Trophoblast cell (in vitro differentiated cells and primary cell): ENCODE data around the gene SNX22.
"Not testable (repeated sequence)": the region's sequence is repeated elsewhere in the genome, so short reads cannot be mapped to it uniquely, and the experiment has no call there.

Experiments
- DNase-seq, 2 donors: peaks; one replicate each; pipeline ENCODE4 v3.0.0-alpha.2; 2016
- H2AFZ ChIP-seq: 2 replicates; pipeline ENCODE4 v1.6.1; 2013; ENCODE audit warnings: low read length, moderate library complexity, mild to moderate bottlenecking; ENCODE audit not compliant: insufficient read depth, poor library complexity
- H2AK5ac ChIP-seq: 2 replicates; pipeline ENCODE4 v1.6.1; 2013; ENCODE audit warnings: mild to moderate bottlenecking, low read length
- H2BK120ac ChIP-seq: 2 replicates; pipeline ENCODE4 v1.6.1; 2013; ENCODE audit warnings: low read length, mild to moderate bottlenecking, moderate library complexity; ENCODE audit not compliant: insufficient read depth, poor library complexity
- H2BK12ac ChIP-seq: 2 replicates; pipeline ENCODE4 v1.6.1; 2013; ENCODE audit warnings: mild to moderate bottlenecking, low read length, moderate library complexity
- H2BK5ac ChIP-seq: 2 replicates; pipeline ENCODE4 v1.6.1; 2013; ENCODE audit warnings: low read length, low read depth, moderate library complexity, mild to moderate bottlenecking; ENCODE audit not compliant: poor library complexity
- H3K14ac ChIP-seq: 2 replicates; pipeline ENCODE4 v1.6.1; 2013; ENCODE audit warnings: mild to moderate bottlenecking, low read length
- H3K18ac ChIP-seq: 2 replicates; pipeline ENCODE4 v1.6.1; 2013; ENCODE audit warnings: mild to moderate bottlenecking, low read length
- H3K23ac ChIP-seq: 2 replicates; pipeline ENCODE4 v1.6.1; 2013; ENCODE audit warnings: low read length
- H3K27ac ChIP-seq: 2 replicates; pipeline ENCODE4 v1.5.1; 2013; ENCODE audit warnings: low read depth, mild to moderate bottlenecking, inconsistent platforms, low read length, moderate library complexity
- H3K27me3 ChIP-seq: 2 replicates; pipeline ENCODE4 v1.6.1; 2013; ENCODE audit warnings: inconsistent platforms, mild to moderate bottlenecking, low read length, moderate library complexity; ENCODE audit not compliant: insufficient read depth
- H3K36me3 ChIP-seq, 2 experiments: 1 replicate in 1 of 2; 2 replicates in 1 of 2; pipeline ENCODE4 v1.6.1; 2013; ENCODE audit warnings: low read length in 2 of 2, mild to moderate bottlenecking in 2 of 2, moderate library complexity in 1 of 2; ENCODE audit not compliant: insufficient read depth in 2 of 2, control insufficient read depth in 1 of 2
- H3K4ac ChIP-seq: 2 replicates; pipeline ENCODE4 v1.6.1; 2013; ENCODE audit warnings: low read depth, mild to moderate bottlenecking, low read length, moderate library complexity
- H3K4me1 ChIP-seq, 2 experiments: 1 replicate in 1 of 2; 2 replicates in 1 of 2; pipeline ENCODE4 v1.6.1; 2013; ENCODE audit warnings: low read length in 2 of 2, mild to moderate bottlenecking in 2 of 2, moderate library complexity in 1 of 2; ENCODE audit not compliant: insufficient read depth in 2 of 2, control insufficient read depth in 1 of 2
- H3K4me2 ChIP-seq: 2 replicates; pipeline ENCODE4 v1.6.1; 2013; ENCODE audit warnings: inconsistent platforms, mild to moderate bottlenecking, low read length, moderate library complexity
- H3K4me3 ChIP-seq: 2 replicates; pipeline ENCODE4 v1.5.1; 2013; ENCODE audit warnings: mild to moderate bottlenecking, low read depth, low read length, inconsistent platforms
- H3K79me1 ChIP-seq: one replicate; pipeline ENCODE4 v1.6.1; 2013; ENCODE audit warnings: low read length
- H3K79me2 ChIP-seq: 2 replicates; pipeline ENCODE4 v1.6.1; 2013; ENCODE audit warnings: low read length, mild to moderate bottlenecking; ENCODE audit not compliant: control insufficient read depth, insufficient read depth, poor library complexity
- H3K9ac ChIP-seq: 2 replicates; pipeline ENCODE4 v1.6.1; 2013; ENCODE audit warnings: mild to moderate bottlenecking, low read length
- H3K9me3 ChIP-seq: 2 replicates; pipeline ENCODE4 v1.6.1; 2013; ENCODE audit warnings: low read depth, mild to moderate bottlenecking, control low read depth, inconsistent platforms, low read length; ENCODE audit not compliant: insufficient read depth
- H4K12ac ChIP-seq: 2 replicates; pipeline ENCODE4 v1.6.1; 2013; ENCODE audit warnings: low read depth, mild to moderate bottlenecking, low read length, moderate library complexity
- H4K8ac ChIP-seq: 2 replicates; pipeline ENCODE4 v1.6.1; 2013; ENCODE audit warnings: low read depth, mild to moderate bottlenecking, low read length, moderate library complexity
- H4K91ac ChIP-seq: one replicate; pipeline ENCODE4 v1.6.1; 2013; ENCODE audit warnings: low read depth, mild to moderate bottlenecking, low read length, moderate library complexity
- WGBS: extraction: QIAGEN DNeasy Blood & Tissue Kit; methylation state at CpG from one replicate; pipeline ENCODE4 v1.1.7; 2013; ENCODE audit warnings: missing lambda C conversion rate; ENCODE audit not compliant: insufficient read length, insufficient coverage; ENCODE audit errors: extremely low coverage; 5-methylcytosine and 5-hydroxymethylcytosine counted together

The SNX22 gene

GRCh38 chr15:64110108-64110701 lies 41.3 kb upstream of the SNX22 start:
- H3K79me2 ChIP-seq, H3K18ac ChIP-seq, H3K27me3 ChIP-seq, H4K8ac ChIP-seq, H3K9me3 ChIP-seq, H3K27ac ChIP-seq, H2AFZ ChIP-seq, H3K9ac ChIP-seq, H3K4ac ChIP-seq, H3K4me3 ChIP-seq, DNase-seq, H3K4me2 ChIP-seq, H4K12ac ChIP-seq, H3K14ac ChIP-seq, H3K4me1 ChIP-seq, H2BK12ac ChIP-seq, H3K23ac ChIP-seq, H3K79me1 ChIP-seq, H2BK120ac ChIP-seq, H3K36me3 ChIP-seq, H2BK5ac ChIP-seq, H4K91ac ChIP-seq, H2AK5ac ChIP-seq: not testable (repeated sequence)
- WGBS = no CpG with 5 or more reads among the region's 4 CpGs

- Histone ChIP-seq H3K79me2 (peaks cover 1% of the 10 kb centered on the region), H3K36me3 (peaks cover 6% of the 10 kb centered on the region in 2 experiments), H2BK5ac (no peak overlapping the region), H4K91ac (no peak overlapping the region), H3K27me3 (no peaks in the 10 kb centered on the region), H3K4me3 (no peak overlapping the region), H3K27ac (no peak overlapping the region), H3K9me3 (no peaks in the 10 kb centered on the region), H2AK5ac (no peak overlapping the region), H2AFZ (no peak overlapping the region), H2BK120ac (no peak overlapping the region), H3K4ac (no peak overlapping the region), H4K8ac (no peak overlapping the region), H3K14ac (no peak overlapping the region), H3K18ac (no peak overlapping the region), H3K79me1 (no peaks in the 10 kb centered on the region), H3K9ac (no peak overlapping the region), H4K12ac (no peak overlapping the region), H3K4me2 (no peak overlapping the region), H3K23ac (no peak overlapping the region), H3K4me1 (peaks cover 5% of the 10 kb centered on the region in 2 experiments), H2BK12ac (no peak overlapping the region)
- DNase-seq = no peak
- no CpG with 5 or more reads among the region's 3 CpGs for WGBS
These were observed 40.4 kb upstream of the SNX22 start for GRCh38 chr15:64110950-64111678.

- Histone ChIP-seq H3K18ac (no peak overlapping the region), H3K79me2 (peaks cover 1% of the 10 kb centered on the region), H3K4me3 (no peak overlapping the region), H3K79me1 (no peaks in the 10 kb centered on the region), H2BK12ac (no peak overlapping the region), H3K27ac (no peak overlapping the region), H2AFZ (peak overlapping the region; percentile 60), H3K4me1 (peaks cover 5% of the 10 kb centered on the region in 2 experiments), H4K91ac (no peak overlapping the region), H2AK5ac (no peak overlapping the region), H4K12ac (no peak overlapping the region), H3K23ac (no peak overlapping the region), H4K8ac (no peak overlapping the region), H3K4me2 (no peak overlapping the region), H3K27me3 (no peaks in the 10 kb centered on the region), H3K14ac (peak overlapping the region; percentile 11), H3K9me3 (no peaks in the 10 kb centered on the region), H2BK120ac (no peak overlapping the region), H3K4ac (no peak overlapping the region), H3K9ac (no peak overlapping the region), H3K36me3 (peaks cover 6 to 7% of the 10 kb centered on the region in 2 experiments), H2BK5ac (no peak overlapping the region)
- no CpG with 5 or more reads among the region's 3 CpGs for WGBS
- peak in 1 of 2 donors; percentile 27 for DNase-seq
These were observed 39.9 kb upstream of the SNX22 start for GRCh38 chr15:64111679-64112050.

- Histone ChIP-seq H2AK5ac (no peak overlapping the region), H3K79me1 (no peaks in the 10 kb centered on the region), H3K27me3 (no peaks in the 10 kb centered on the region), H2BK120ac (no peak overlapping the region), H2AFZ (no peak overlapping the region), H4K91ac (no peak overlapping the region), H3K36me3 (peaks cover 7 to 8% of the 10 kb centered on the region in 2 experiments), H3K14ac (no peak overlapping the region), H3K4ac (no peak overlapping the region), H3K9me3 (no peaks in the 10 kb centered on the region), H3K4me2 (no peak overlapping the region), H3K4me1 (peaks cover 5% of the 10 kb centered on the region in 2 experiments), H3K79me2 (peaks cover 1% of the 10 kb centered on the region), H3K27ac (no peak overlapping the region), H4K8ac (no peak overlapping the region), H3K18ac (no peak overlapping the region), H2BK12ac (no peak overlapping the region), H4K12ac (no peak overlapping the region), H3K23ac (no peak overlapping the region), H2BK5ac (no peak overlapping the region), H3K9ac (no peak overlapping the region), H3K4me3 (no peak overlapping the region)
- WGBS = no CpG with 5 or more reads among the region's 4 CpGs
- no peak for DNase-seq
These were observed 39.3 kb upstream of the SNX22 start for GRCh38 chr15:64112073-64112772.
